ENCODE measurements around the gene NHS. TPM values are rescaled to one million over a fixed set of nuclear protein-coding genes. Genes with fewer than 3 reads are reported as not detected.

Gene NHS
- total RNA-seq, 1 donor from 2014 or later, result 117 TPM

DNA sequence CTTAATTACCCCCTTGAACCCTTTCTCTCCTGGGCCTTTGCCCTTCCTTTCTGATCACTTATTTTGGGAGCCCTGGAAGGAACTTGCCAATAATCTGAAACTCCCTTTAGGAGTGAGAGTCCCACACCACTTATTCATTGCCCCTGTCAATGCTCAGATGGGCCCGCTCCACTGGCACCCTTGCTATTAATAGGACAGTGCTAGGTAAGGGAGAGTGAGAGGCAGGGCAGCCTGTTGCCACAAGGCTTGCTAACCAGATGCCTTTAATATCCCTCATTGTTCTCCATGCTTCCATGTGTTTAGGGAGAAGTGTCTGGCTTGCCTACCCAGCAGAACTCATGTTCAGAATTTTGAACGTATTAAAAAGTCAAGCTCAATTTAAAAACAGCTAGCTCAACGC lies 1.7 kb upstream of the NHS start:
- TF ChIP-seq, protein P1, sequence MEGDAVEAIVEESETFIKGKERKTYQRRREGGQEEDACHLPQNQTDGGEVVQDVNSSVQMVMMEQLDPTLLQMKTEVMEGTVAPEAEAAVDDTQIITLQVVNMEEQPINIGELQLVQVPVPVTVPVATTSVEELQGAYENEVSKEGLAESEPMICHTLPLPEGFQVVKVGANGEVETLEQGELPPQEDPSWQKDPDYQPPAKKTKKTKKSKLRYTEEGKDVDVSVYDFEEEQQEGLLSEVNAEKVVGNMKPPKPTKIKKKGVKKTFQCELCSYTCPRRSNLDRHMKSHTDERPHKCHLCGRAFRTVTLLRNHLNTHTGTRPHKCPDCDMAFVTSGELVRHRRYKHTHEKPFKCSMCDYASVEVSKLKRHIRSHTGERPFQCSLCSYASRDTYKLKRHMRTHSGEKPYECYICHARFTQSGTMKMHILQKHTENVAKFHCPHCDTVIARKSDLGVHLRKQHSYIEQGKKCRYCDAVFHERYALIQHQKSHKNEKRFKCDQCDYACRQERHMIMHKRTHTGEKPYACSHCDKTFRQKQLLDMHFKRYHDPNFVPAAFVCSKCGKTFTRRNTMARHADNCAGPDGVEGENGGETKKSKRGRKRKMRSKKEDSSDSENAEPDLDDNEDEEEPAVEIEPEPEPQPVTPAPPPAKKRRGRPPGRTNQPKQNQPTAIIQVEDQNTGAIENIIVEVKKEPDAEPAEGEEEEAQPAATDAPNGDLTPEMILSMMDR (IDR thresholded peaks at IDR 0.05; ENCODE audit: unreplicated experiment), result no peak
- H3K27me3 Mint-ChIP-seq, result peaks cover 15% of the 10 kb centered on the region
- peaks cover 24% of the 10 kb centered on the region for H3K4me1 Mint-ChIP-seq (ENCODE audit: low read depth)

GRCh38 chrX:17375367-17375636 lies 302 bp downstream of the NHS start:
- Mint-ChIP-seq H3K4me3 (ENCODE audit: low read depth) (peak overlapping the region; percentile 89), H3K4me1 (ENCODE audit: low read depth) (peaks cover 20% of the 10 kb centered on the region), H3K36me3 (ENCODE audit: insufficient read depth) (peaks cover 7% of the 10 kb centered on the region), H3K27ac (peak overlapping the region; percentile 40), H3K27me3 (peaks cover 15% of the 10 kb centered on the region), H3K9me3 (ENCODE audit: low read depth) (peaks cover 4% of the 10 kb centered on the region)
- DNase-seq (ENCODE audit: low spot score, unreplicated experiment), result no peak
- TF ChIP-seq, protein P1 (IDR thresholded peaks at IDR 0.05; ENCODE audit: unreplicated experiment), result no peak

More for the DNA sequence above, 1.7 kb upstream of the NHS start:
- Mint-ChIP-seq H3K27ac (no peak overlapping the region), H3K9me3 (ENCODE audit: low read depth) (no peaks in the 10 kb centered on the region), H3K4me3 (ENCODE audit: low read depth) (no peak overlapping the region), H3K36me3 (ENCODE audit: insufficient read depth) (no peaks in the 10 kb centered on the region)
- no peak for DNase-seq (ENCODE audit: low spot score, unreplicated experiment)

DNA sequence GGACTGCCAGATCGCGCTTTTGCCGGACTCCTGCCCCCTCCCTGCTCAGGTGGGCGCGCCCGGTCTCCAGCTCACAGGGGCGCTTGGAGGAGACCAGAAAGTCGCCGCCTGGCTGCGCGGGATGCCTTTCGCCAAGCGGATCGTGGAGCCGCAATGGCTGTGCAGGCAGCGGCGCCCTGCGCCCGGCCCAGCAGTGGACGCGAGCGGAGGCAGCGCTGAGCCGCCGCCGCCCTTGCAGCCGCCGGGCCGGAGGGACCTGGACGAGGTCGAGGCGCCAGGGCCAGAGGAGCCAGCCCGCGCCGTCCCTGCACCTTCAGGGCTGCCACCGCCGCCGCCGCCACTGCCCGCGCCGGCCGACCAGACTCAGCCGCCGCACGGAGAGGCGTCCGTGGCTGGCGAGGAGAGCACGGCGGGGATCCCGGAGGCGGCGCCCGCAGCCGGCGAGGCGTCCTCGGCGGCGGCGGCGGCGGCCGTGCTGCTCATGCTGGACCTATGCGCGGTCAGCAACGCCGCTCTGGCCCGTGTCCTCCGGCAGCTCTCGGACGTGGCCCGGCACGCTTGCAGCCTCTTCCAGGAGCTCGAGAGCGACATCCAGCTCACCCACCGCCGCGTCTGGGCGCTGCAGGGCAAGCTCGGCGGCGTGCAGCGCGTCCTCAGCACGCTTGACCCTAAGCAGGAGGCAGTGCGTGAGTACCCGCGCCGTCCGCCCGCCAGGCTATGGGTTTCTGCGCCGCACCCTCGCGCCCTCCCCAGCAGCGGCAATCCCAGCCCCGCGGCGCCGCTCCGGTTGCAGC lies 834 bp downstream of the NHS start:
- Mint-ChIP-seq H3K4me1 (ENCODE audit: low read depth) (peaks cover 18% of the 10 kb centered on the region), H3K9me3 (ENCODE audit: low read depth) (peaks cover 8% of the 10 kb centered on the region), H3K27me3 (peaks cover 15% of the 10 kb centered on the region), H3K4me3 (ENCODE audit: low read depth) (peak overlapping the region; percentile 89), H3K36me3 (ENCODE audit: insufficient read depth) (peaks cover 12% of the 10 kb centered on the region), H3K27ac (peak overlapping the region; percentile 40)
- TF ChIP-seq, protein P1 (IDR thresholded peaks at IDR 0.05; ENCODE audit: unreplicated experiment), result no peak
- DNase-seq (ENCODE audit: low spot score, unreplicated experiment), result peak; percentile 45

DNA sequence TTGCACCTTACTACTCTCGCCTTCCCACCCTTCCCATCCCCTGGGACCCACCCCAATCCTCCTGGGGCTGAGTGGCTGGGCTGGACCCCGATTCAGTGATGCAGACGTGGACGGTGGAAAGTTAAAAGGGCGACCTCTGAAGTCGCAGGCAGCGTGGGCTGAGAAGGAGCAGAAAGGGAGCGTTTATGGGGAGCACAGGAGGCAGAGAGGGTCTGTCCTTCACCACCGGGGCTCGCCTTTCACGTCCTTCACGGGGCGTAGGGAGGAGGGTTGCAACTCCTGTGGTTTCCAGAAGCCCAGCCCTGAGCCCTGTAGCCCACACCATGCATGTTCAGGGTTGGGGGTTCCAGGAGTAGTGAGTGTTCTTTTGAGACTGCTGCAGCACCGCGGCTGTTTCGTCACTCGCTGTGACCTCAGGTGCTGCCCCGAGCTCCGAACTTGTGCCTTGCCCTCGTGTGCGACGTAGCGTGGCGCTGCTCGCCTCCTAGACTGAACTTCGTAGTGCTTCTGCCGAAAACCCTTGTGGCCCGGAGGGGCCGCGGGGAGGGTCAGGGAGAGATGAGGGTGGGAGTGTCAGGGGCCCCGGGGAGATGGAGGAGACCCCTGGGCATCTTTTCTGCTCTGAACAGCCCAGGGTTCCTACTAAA lies 1.6 kb downstream of the NHS start:
- peaks cover 14% of the 10 kb centered on the region for H3K9me3 Mint-ChIP-seq (ENCODE audit: low read depth)
- H3K4me3 Mint-ChIP-seq (ENCODE audit: low read depth), result peak overlapping the region; percentile 89
- TF ChIP-seq, protein P1 (IDR thresholded peaks at IDR 0.05; ENCODE audit: unreplicated experiment), result no peak
- H3K27ac Mint-ChIP-seq, result peak overlapping the region; percentile 81
- H3K36me3 Mint-ChIP-seq (ENCODE audit: insufficient read depth), result peaks cover 18% of the 10 kb centered on the region
- H3K27me3 Mint-ChIP-seq, result peaks cover 15% of the 10 kb centered on the region
- H3K4me1 Mint-ChIP-seq (ENCODE audit: low read depth), result peaks cover 18% of the 10 kb centered on the region
- DNase-seq (ENCODE audit: low spot score, unreplicated experiment), result no peak

GRCh38 chrX:17377091-17377717 lies 2.2 kb downstream of the NHS start:
- peak; percentile 33 for DNase-seq (ENCODE audit: low spot score, unreplicated experiment)
- H3K27ac Mint-ChIP-seq, result peak overlapping the region; percentile 81
- TF ChIP-seq, protein P1 (IDR thresholded peaks at IDR 0.05; ENCODE audit: unreplicated experiment), result no peak
- H3K36me3 Mint-ChIP-seq (ENCODE audit: insufficient read depth), result peaks cover 23% of the 10 kb centered on the region
- H3K27me3 Mint-ChIP-seq, result peaks cover 11% of the 10 kb centered on the region
- peak overlapping the region; percentile 89 for H3K4me3 Mint-ChIP-seq (ENCODE audit: low read depth)
- peaks cover 21% of the 10 kb centered on the region for H3K9me3 Mint-ChIP-seq (ENCODE audit: low read depth)
- H3K4me1 Mint-ChIP-seq (ENCODE audit: low read depth), result peaks cover 18% of the 10 kb centered on the region
